ENCODE data around the gene UGT2A1.

GRCh38 chr4:69589884-69590283, 63.2 kb downstream of the UGT2A1 start:
- TF ChIP-seq, protein P1, sequence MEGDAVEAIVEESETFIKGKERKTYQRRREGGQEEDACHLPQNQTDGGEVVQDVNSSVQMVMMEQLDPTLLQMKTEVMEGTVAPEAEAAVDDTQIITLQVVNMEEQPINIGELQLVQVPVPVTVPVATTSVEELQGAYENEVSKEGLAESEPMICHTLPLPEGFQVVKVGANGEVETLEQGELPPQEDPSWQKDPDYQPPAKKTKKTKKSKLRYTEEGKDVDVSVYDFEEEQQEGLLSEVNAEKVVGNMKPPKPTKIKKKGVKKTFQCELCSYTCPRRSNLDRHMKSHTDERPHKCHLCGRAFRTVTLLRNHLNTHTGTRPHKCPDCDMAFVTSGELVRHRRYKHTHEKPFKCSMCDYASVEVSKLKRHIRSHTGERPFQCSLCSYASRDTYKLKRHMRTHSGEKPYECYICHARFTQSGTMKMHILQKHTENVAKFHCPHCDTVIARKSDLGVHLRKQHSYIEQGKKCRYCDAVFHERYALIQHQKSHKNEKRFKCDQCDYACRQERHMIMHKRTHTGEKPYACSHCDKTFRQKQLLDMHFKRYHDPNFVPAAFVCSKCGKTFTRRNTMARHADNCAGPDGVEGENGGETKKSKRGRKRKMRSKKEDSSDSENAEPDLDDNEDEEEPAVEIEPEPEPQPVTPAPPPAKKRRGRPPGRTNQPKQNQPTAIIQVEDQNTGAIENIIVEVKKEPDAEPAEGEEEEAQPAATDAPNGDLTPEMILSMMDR (IDR thresholded peaks at IDR 0.05) = no peak
- TF ChIP-seq POLR2A (IDR thresholded peaks at IDR 0.05) = no peak
